GM23338 (cell line): ENCODE results near the gene AQP5. TPM values are rescaled to one million over a fixed set of nuclear protein-coding genes. Genes with fewer than 3 reads are reported as not detected.

Experiments
- EZH2 ChIP-seq: fragments of 200-600 bp; sonication (generic); IDR thresholded peaks from one replicate; pipeline ENCODE4 v1.8.0; 2017; ENCODE audit warnings: antibody characterized with exemption, mild to moderate bottlenecking, low read depth; ENCODE audit not compliant: unreplicated experiment
- REST ChIP-seq: IDR thresholded peaks from one replicate; pipeline ENCODE4 v1.6.1; 2018; ENCODE audit warnings: antibody characterized with exemption; ENCODE audit not compliant: unreplicated experiment
- ZNF331 ChIP-seq: fragments of 250-450 bp; sonication (Bioruptor Pico); IDR thresholded peaks from 2 replicates; pipeline ENCODE4 v1.5.0; 2020; ENCODE audit warnings: low read depth, mild to moderate bottlenecking, moderate library complexity
- ZNF462 ChIP-seq: fragments of 250-450 bp; sonication (Bioruptor Pico); IDR thresholded peaks from 2 replicates; pipeline ENCODE4 v1.5.0; 2020; ENCODE audit warnings: mild to moderate bottlenecking, moderate library complexity
- polyA plus RNA-seq: library from polyadenylated mRNA; unstranded; fragments of >200 nt; fragmentation: Nextera tagmentation; extraction: Ambion mirVana; gene quantifications from 2 replicates; pipeline ENCODE4 v1.2.1, GENCODE V29; 2016
- total RNA-seq: library from RNA; depleted of rRNA; stranded (reverse); fragments of >200 nt; shearing (Covaris generic); gene quantifications from 2 replicates; pipeline ENCODE4 v1.2.3, GENCODE V29; 2014

AQP5 gene
- total and polyA plus RNA-seq, 2 experiments from 2014 or later: 1.3 to 2.2 TPM

- TF ChIP-seq ZNF462 (CRISPR knock-in tag): no peak
- no peak for TF ChIP-seq ZNF331 (CRISPR knock-in tag)
- TF ChIP-seq EZH2: no peak
- no peak for TF ChIP-seq REST
Observed at GRCh38 chr12:49972641-49973360, 11.1 kb downstream of the AQP5 start, which contains the start of gene AQP6 (continued).
